ENCODE data around the gene USP31. TPM values are rescaled to one million over a fixed set of nuclear protein-coding genes. Genes with fewer than 3 reads are reported as not detected.

Gene USP31
- total RNA-seq, 1 experiment from 2014 or later: 11.3 TPM

- no TSS peak for BruUV-seq (replicated peaks)
- no peaks in the 10 kb centered on the region for H3K36me3 Mint-ChIP-seq (ENCODE audit: insufficient read depth, unreplicated experiment)
- Histone ChIP-seq H3K4me3 (ENCODE audit: low read depth, low read length) (no peak overlapping the region), H3K27me3 (replicated peaks; ENCODE audit: control insufficient read depth, insufficient read depth, low read length) (no peaks in the 10 kb centered on the region; the same call in 1 of the 2 replicates), H3K36me3 (ENCODE audit: control insufficient read depth, insufficient read depth, low read length) (no peaks in the 10 kb centered on the region), H3K4me1 (no peaks in the 10 kb centered on the region), H3K9me3 (no peaks in the 10 kb centered on the region)
- H3K27me3 Mint-ChIP-seq (ENCODE audit: insufficient read depth, unreplicated experiment): peaks cover 7% of the 10 kb centered on the region
- ChIA-PET CTCF (no interaction called here), POLR2A (no interaction called here)
- no peak for DNase-seq
- TF ChIP-seq CTCF (IDR thresholded peaks at IDR 0.05; ENCODE audit: insufficient read depth in 1 of 2, low read depth in 1 of 2, low read length in 1 of 2, severe bottlenecking in 1 of 2, unreplicated experiment in 1 of 2): no peak
- no peaks in the 10 kb centered on the region for H3K4me1 Mint-ChIP-seq (ENCODE audit: low read depth, unreplicated experiment)
- H3K9me3 Mint-ChIP-seq (ENCODE audit: unreplicated experiment): no peaks in the 10 kb centered on the region
- H3K4me3 Mint-ChIP-seq (ENCODE audit: unreplicated experiment): no peak overlapping the region
- intact Hi-C loops (cut with micrococcal nuclease; ENCODE audit: unreplicated experiment): no loop called here
- H3K27ac Mint-ChIP-seq (ENCODE audit: unreplicated experiment): no peak overlapping the region
Observed at GRCh38 chr16:23195366-23195978, 46.2 kb upstream of the USP31 start.

- Mint-ChIP-seq H3K27ac (ENCODE audit: unreplicated experiment) (no peak overlapping the region), H3K36me3 (ENCODE audit: insufficient read depth, unreplicated experiment) (no peaks in the 10 kb centered on the region), H3K9me3 (ENCODE audit: unreplicated experiment) (no peaks in the 10 kb centered on the region), H3K4me1 (ENCODE audit: low read depth, unreplicated experiment) (no peaks in the 10 kb centered on the region), H3K27me3 (ENCODE audit: insufficient read depth, unreplicated experiment) (peaks cover 5% of the 10 kb centered on the region), H3K4me3 (ENCODE audit: unreplicated experiment) (no peak overlapping the region)
- Histone ChIP-seq H3K4me3 (ENCODE audit: low read depth, low read length) (no peak overlapping the region), H3K9me3 (no peaks in the 10 kb centered on the region), H3K4me1 (no peaks in the 10 kb centered on the region), H3K36me3 (ENCODE audit: control insufficient read depth, insufficient read depth, low read length) (no peaks in the 10 kb centered on the region), H3K27me3 (replicated peaks; ENCODE audit: control insufficient read depth, insufficient read depth, low read length) (no peaks in the 10 kb centered on the region; the same call in 1 of the 2 replicates)
- intact Hi-C loops (cut with micrococcal nuclease; ENCODE audit: unreplicated experiment): no loop called here
- no TSS peak for BruUV-seq (replicated peaks)
- POLR2A ChIA-PET: no interaction called here
- no peak for TF ChIP-seq CTCF (IDR thresholded peaks at IDR 0.05; ENCODE audit: insufficient read depth in 1 of 2, low read depth in 1 of 2, low read length in 1 of 2, severe bottlenecking in 1 of 2, unreplicated experiment in 1 of 2)
- CTCF ChIA-PET: no interaction called here
- DNase-seq: no peak
Observed at GRCh38 chr16:23194497-23195221, 45.4 kb upstream of the USP31 start.

GRCh38 chr16:23188911-23189310 is 39.7 kb upstream of the USP31 start:
- H3K9me3 ChIP-seq: no peaks in the 10 kb centered on the region
- Mint-ChIP-seq H3K27ac (ENCODE audit: unreplicated experiment) (no peak overlapping the region), H3K4me1 (ENCODE audit: low read depth, unreplicated experiment) (no peaks in the 10 kb centered on the region), H3K4me3 (ENCODE audit: unreplicated experiment) (no peak overlapping the region), H3K36me3 (ENCODE audit: insufficient read depth, unreplicated experiment) (no peaks in the 10 kb centered on the region), H3K9me3 (ENCODE audit: unreplicated experiment) (no peaks in the 10 kb centered on the region), H3K27me3 (ENCODE audit: insufficient read depth, unreplicated experiment) (peaks cover 22% of the 10 kb centered on the region)
- ChIA-PET POLR2A (no interaction called here), CTCF (no interaction called here)
- peaks cover 2% of the 10 kb centered on the region; the same call in 1 of the 2 replicates for H3K27me3 ChIP-seq (replicated peaks; ENCODE audit: control insufficient read depth, insufficient read depth, low read length)
- no TSS peak for BruUV-seq (replicated peaks)
- intact Hi-C loops (cut with micrococcal nuclease; ENCODE audit: unreplicated experiment): loop anchor here (10.0 kb wide), 1 partner anchor 106 kb away; no protein-coding TSS in a partner anchor
- H3K4me3 ChIP-seq (ENCODE audit: low read depth, low read length): no peak overlapping the region
- TF ChIP-seq CTCF (IDR thresholded peaks at IDR 0.05; ENCODE audit: insufficient read depth in 1 of 2, low read depth in 1 of 2, low read length in 1 of 2, severe bottlenecking in 1 of 2, unreplicated experiment in 1 of 2): no peak
- no peaks in the 10 kb centered on the region for H3K36me3 ChIP-seq (ENCODE audit: control insufficient read depth, insufficient read depth, low read length)
- DNase-seq: no peak
- no peaks in the 10 kb centered on the region for H3K4me1 ChIP-seq
